Stimulated activated CD4-positive, alpha-beta T cell treated with anti-CD3 and anti-CD28 coated beads, Interleukin-2, amount 100 ng/mL, for 4 hours (primary cell): ENCODE results near the gene MMP17.
"Not testable (repeated sequence)": the region's sequence is repeated elsewhere in the genome, so short reads cannot be mapped to it uniquely, and the experiment has no call there.

Experiments
- DNase-seq: peaks from one replicate; pipeline ENCODE4 v3.0.0-alpha.2; 2020; ENCODE audit warnings: low read depth

The MMP17 gene

GRCh38 chr12:131800594-131801135 lies 27.5 kb upstream of the MMP17 start:
- no peak for DNase-seq

- no peak for DNase-seq
Measured at GRCh38 chr12:131801254-131801866, 26.8 kb upstream of the MMP17 start.

GRCh38 chr12:131803961-131804521 lies 24.2 kb upstream of the MMP17 start:
- no peak for DNase-seq

GRCh38 chr12:131805421-131805820 lies 22.8 kb upstream of the MMP17 start:
- DNase-seq, result no peak

GRCh38 chr12:131806674-131807073 lies 21.5 kb upstream of the MMP17 start:
- no peak for DNase-seq

- no peak for DNase-seq
Measured at GRCh38 chr12:131808744-131809371, 19.3 kb upstream of the MMP17 start.

GRCh38 chr12:131809476-131810254 lies 18.5 kb upstream of the MMP17 start:
- not testable (repeated sequence) for DNase-seq

- no peak for DNase-seq
Measured at GRCh38 chr12:131810726-131811125, 17.5 kb upstream of the MMP17 start.

- no peak for DNase-seq
Measured at GRCh38 chr12:131815131-131815530, 13.1 kb upstream of the MMP17 start.

- no peak for DNase-seq
Measured at GRCh38 chr12:131816495-131816894, 11.7 kb upstream of the MMP17 start.

- no peak for DNase-seq
Measured at GRCh38 chr12:131817241-131817640, 11.0 kb upstream of the MMP17 start.

- DNase-seq, result no peak
Measured at GRCh38 chr12:131818821-131819585, 9.2 kb upstream of the MMP17 start.

- DNase-seq, result no peak
Measured at GRCh38 chr12:131824450-131824849, 3.7 kb upstream of the MMP17 start.

- DNase-seq, result no peak
Measured at GRCh38 chr12:131825146-131825892, 2.9 kb upstream of the MMP17 start.

- DNase-seq, result no peak
Measured at GRCh38 chr12:131826097-131826928, 1.9 kb upstream of the MMP17 start.

GRCh38 chr12:131828671-131829355 lies 620 bp downstream of the MMP17 start:
- DNase-seq, result no peak

GRCh38 chr12:131829356-131829747 lies 1.2 kb downstream of the MMP17 start:
- no peak for DNase-seq

GRCh38 chr12:131829791-131830334 lies 1.7 kb downstream of the MMP17 start:
- no peak for DNase-seq

GRCh38 chr12:131830335-131830913 lies 2.2 kb downstream of the MMP17 start:
- DNase-seq, result no peak
